Suppressor macrophage treated with lipopolysaccharide for 4 hours (primary cell): ENCODE measurements around the gene ERCC1.

Experiments used
- DNase-seq: peaks from one replicate; pipeline ENCODE4 v3.0.0-alpha.2; 2020

The ERCC1 gene

GRCh38 chr19:45403781-45404556 is 19.7 kb downstream of the ERCC1 start:
- no peak for DNase-seq

GRCh38 chr19:45403272-45403671 is 20.4 kb downstream of the ERCC1 start:
- no peak for DNase-seq

GRCh38 chr19:45402298-45403061 is 21.2 kb downstream of the ERCC1 start:
- DNase-seq, result peak; percentile 40

GRCh38 chr19:45401815-45402214 is 21.9 kb downstream of the ERCC1 start:
- no peak for DNase-seq

- DNase-seq, result no peak
Observed at GRCh38 chr19:45400192-45400591, 23.5 kb downstream of the ERCC1 start.

GRCh38 chr19:45395821-45396617 is 27.7 kb downstream of the ERCC1 start:
- no peak for DNase-seq

- no peak for DNase-seq
Observed at GRCh38 chr19:45391871-45392665, 31.6 kb downstream of the ERCC1 start.

GRCh38 chr19:45391346-45391745 is 32.4 kb downstream of the ERCC1 start:
- DNase-seq, result peak; percentile 41

- no peak for DNase-seq
Observed at GRCh38 chr19:45385392-45386221, 38.1 kb downstream of the ERCC1 start.

GRCh38 chr19:45382426-45382825 is 41.3 kb downstream of the ERCC1 start:
- DNase-seq, result no peak

GRCh38 chr19:45380107-45380506 is 43.6 kb downstream of the ERCC1 start:
- no peak for DNase-seq

- no peak for DNase-seq
Observed at GRCh38 chr19:45376045-45376724, 47.5 kb downstream of the ERCC1 start.

GRCh38 chr19:45370410-45371204 is 53.1 kb downstream of the ERCC1 start, which contains the start of gene ERCC2:
Gene ERCC2, minus strand, starts transcription at chr19:45370573. Its CDS starts 33 bp downstream, at chr19:45370540.
- DNase-seq, result peak; percentile 99

- DNase-seq, result no peak
Observed at GRCh38 chr19:45368737-45369340, 54.9 kb downstream of the ERCC1 start.

- DNase-seq, result no peak
Observed at GRCh38 chr19:45368127-45368526, 55.6 kb downstream of the ERCC1 start.

- DNase-seq, result no peak
Observed at GRCh38 chr19:45364696-45365095, 59.0 kb downstream of the ERCC1 start.

- no peak for DNase-seq
Observed at GRCh38 chr19:45363861-45364459, 59.8 kb downstream of the ERCC1 start.

GRCh38 chr19:45362291-45362690 is 61.4 kb downstream of the ERCC1 start:
- DNase-seq, result no peak

GRCh38 chr19:45361608-45362007 is 62.1 kb downstream of the ERCC1 start:
- no peak for DNase-seq
